OCI-LY7 (cell line): Measurements from ENCODE around the gene PLEKHF1.

Experiments
- EZH2phosphoT487 ChIP-seq: fragments of 200-600 bp; sonication (generic); IDR thresholded peaks from 2 replicates; pipeline ENCODE4 v1.6.1; 2018; ENCODE audit warnings: low read depth, borderline replicate concordance, mild to moderate bottlenecking, mixed run types, antibody characterized with exemption, low read length, moderate library complexity, mixed read lengths
- TF ChIP-seq, protein P1 (sequence below): fragments of 200-600 bp; sonication (generic); conservative IDR thresholded peaks from 2 replicates; pipeline ENCODE4 v1.5.1; 2014; ENCODE audit warnings: mild to moderate bottlenecking, antibody characterized with exemption, low read length, moderate library complexity, mixed read lengths

GRCh38 chr19:29666578-29667386, 1.5 kb downstream of the PLEKHF1 start:
- TF ChIP-seq, protein P1, sequence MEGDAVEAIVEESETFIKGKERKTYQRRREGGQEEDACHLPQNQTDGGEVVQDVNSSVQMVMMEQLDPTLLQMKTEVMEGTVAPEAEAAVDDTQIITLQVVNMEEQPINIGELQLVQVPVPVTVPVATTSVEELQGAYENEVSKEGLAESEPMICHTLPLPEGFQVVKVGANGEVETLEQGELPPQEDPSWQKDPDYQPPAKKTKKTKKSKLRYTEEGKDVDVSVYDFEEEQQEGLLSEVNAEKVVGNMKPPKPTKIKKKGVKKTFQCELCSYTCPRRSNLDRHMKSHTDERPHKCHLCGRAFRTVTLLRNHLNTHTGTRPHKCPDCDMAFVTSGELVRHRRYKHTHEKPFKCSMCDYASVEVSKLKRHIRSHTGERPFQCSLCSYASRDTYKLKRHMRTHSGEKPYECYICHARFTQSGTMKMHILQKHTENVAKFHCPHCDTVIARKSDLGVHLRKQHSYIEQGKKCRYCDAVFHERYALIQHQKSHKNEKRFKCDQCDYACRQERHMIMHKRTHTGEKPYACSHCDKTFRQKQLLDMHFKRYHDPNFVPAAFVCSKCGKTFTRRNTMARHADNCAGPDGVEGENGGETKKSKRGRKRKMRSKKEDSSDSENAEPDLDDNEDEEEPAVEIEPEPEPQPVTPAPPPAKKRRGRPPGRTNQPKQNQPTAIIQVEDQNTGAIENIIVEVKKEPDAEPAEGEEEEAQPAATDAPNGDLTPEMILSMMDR = no peak
- TF ChIP-seq EZH2phosphoT487 = no peak
